RWPE2 (cell line): ENCODE results near the gene SLC16A8.
A peak's percentile ranks its signal among the peaks of the same experiment; 100 is the strongest.

Experiments used
- ATAC-seq: fragments of 200-7000 bp; cut with Tn5 transposase; 3 replicates; pipeline ENCODE4 v1.9.1; 2021; ENCODE audit warnings: low read depth
- DNase-seq: peaks from one replicate; pipeline ENCODE4 v3.0.0-alpha.2; 2020; ENCODE audit warnings: low spot score
- H3K27ac ChIP-seq: fragments of 450-650 bp; 2 replicates; pipeline ENCODE4 v1.5.1; 2017; ENCODE audit warnings: mild to moderate bottlenecking; ENCODE audit not compliant: poor library complexity, severe bottlenecking
- H3K27me3 ChIP-seq: fragments of 250-450 bp; sonication (Bioruptor Pico); 2 replicates; pipeline ENCODE4 v1.5.1; 2021; ENCODE audit warnings: mild to moderate bottlenecking, moderate library complexity; ENCODE audit not compliant: insufficient read depth, poor library complexity, severe bottlenecking
- H3K36me3 ChIP-seq: fragments of 250-450 bp; sonication (Bioruptor Pico); 2 replicates; pipeline ENCODE4 v1.5.1; 2020; ENCODE audit warnings: low read depth, mild to moderate bottlenecking, moderate library complexity
- H3K4me1 ChIP-seq: fragments of 250-450 bp; sonication (Bioruptor Pico); 2 replicates; pipeline ENCODE4 v1.5.1; 2021; ENCODE audit warnings: mild to moderate bottlenecking, moderate library complexity; ENCODE audit not compliant: insufficient read depth, poor library complexity, severe bottlenecking
- H3K4me3 ChIP-seq: fragments of 250-450 bp; sonication (Bioruptor Pico); 2 replicates; pipeline ENCODE4 v1.5.1; 2021; ENCODE audit warnings: mild to moderate bottlenecking, moderate library complexity; ENCODE audit not compliant: severe bottlenecking
- H3K9me3 ChIP-seq: fragments of 250-450 bp; sonication (Bioruptor Pico); 2 replicates; pipeline ENCODE4 v1.5.1; 2021; ENCODE audit warnings: mild to moderate bottlenecking, moderate library complexity; ENCODE audit not compliant: severe bottlenecking
- CTCF ChIP-seq: fragments of 450-650 bp; IDR thresholded peaks from one replicate; pipeline ENCODE4 v1.5.1; 2017; ENCODE audit warnings: mild to moderate bottlenecking, moderate library complexity; ENCODE audit not compliant: poor library complexity, severe bottlenecking

Gene SLC16A8

GRCh38 chr22:38088629-38089473, 4.9 kb upstream of the SLC16A8 start:
- Histone ChIP-seq H3K36me3 (no peaks in the 10 kb centered on the region), H3K4me1 (no peaks in the 10 kb centered on the region), H3K27ac (no peak overlapping the region), H3K4me3 (no peak overlapping the region), H3K9me3 (no peaks in the 10 kb centered on the region), H3K27me3 (no peaks in the 10 kb centered on the region)
- no peak for TF ChIP-seq CTCF
- no peak for ATAC-seq
- DNase-seq, result no peak

- peaks cover 5% of the 10 kb centered on the region for H3K27me3 ChIP-seq
- H3K4me1 ChIP-seq, result no peaks in the 10 kb centered on the region
- no peaks in the 10 kb centered on the region for H3K9me3 ChIP-seq
- H3K27ac ChIP-seq, result no peak overlapping the region
- no peak for DNase-seq
- H3K36me3 ChIP-seq, result no peaks in the 10 kb centered on the region
- no peak for TF ChIP-seq CTCF
- no peak; the same call in 2 of the 3 replicates for ATAC-seq
- no peak overlapping the region for H3K4me3 ChIP-seq
Observed at GRCh38 chr22:38087855-38088254, 3.9 kb upstream of the SLC16A8 start.

GRCh38 chr22:38086942-38087341, 3.0 kb upstream of the SLC16A8 start:
- H3K27ac ChIP-seq, result no peak overlapping the region
- no peak for DNase-seq
- no peak for ATAC-seq
- no peaks in the 10 kb centered on the region for H3K9me3 ChIP-seq
- H3K36me3 ChIP-seq, result no peaks in the 10 kb centered on the region
- H3K27me3 ChIP-seq, result peaks cover 14% of the 10 kb centered on the region
- no peaks in the 10 kb centered on the region for H3K4me1 ChIP-seq
- TF ChIP-seq CTCF, result no peak
- H3K4me3 ChIP-seq, result no peak overlapping the region

GRCh38 chr22:38086001-38086845, 2.2 kb upstream of the SLC16A8 start:
- Histone ChIP-seq H3K4me3 (no peak overlapping the region), H3K27ac (no peak overlapping the region), H3K9me3 (no peaks in the 10 kb centered on the region), H3K4me1 (no peaks in the 10 kb centered on the region), H3K36me3 (no peaks in the 10 kb centered on the region), H3K27me3 (peaks cover 19% of the 10 kb centered on the region)
- no peak for TF ChIP-seq CTCF
- ATAC-seq, result no peak
- peak; percentile 61 for DNase-seq

- no peak overlapping the region for H3K4me3 ChIP-seq
- DNase-seq (no peak), ATAC-seq (no peak)
- H3K27ac ChIP-seq, result no peak overlapping the region
- H3K36me3 ChIP-seq, result no peaks in the 10 kb centered on the region
- no peaks in the 10 kb centered on the region for H3K4me1 ChIP-seq
- H3K27me3 ChIP-seq, result peaks cover 25% of the 10 kb centered on the region
- no peak for TF ChIP-seq CTCF
- no peaks in the 10 kb centered on the region for H3K9me3 ChIP-seq
Observed at GRCh38 chr22:38085501-38085900, 1.5 kb upstream of the SLC16A8 start.
